HepG2 (cell line): ENCODE data around the gene PPIA. TPM values are rescaled to one million over a fixed set of nuclear protein-coding genes. Genes with fewer than 3 reads are reported as not detected.

Source experiments
- CHD2 ChIP-seq: IDR thresholded peaks from 2 replicates; pipeline ENCODE4 v1.6.1; 2011; ENCODE audit warnings: low read depth, low read length, improper control_type of control experiment
- ESRRA ChIP-seq: sonication (generic); formaldehyde crosslinking; IDR thresholded peaks from 2 replicates; pipeline ENCODE4 v1.5.1; 2020; ENCODE audit warnings: mild to moderate bottlenecking, low read depth, missing genetic modification reagents
- KMT2A ChIP-seq: sonication (generic); formaldehyde crosslinking; IDR thresholded peaks from 2 replicates; pipeline ENCODE4 v1.4.0; 2020; ENCODE audit warnings: missing genetic modification reagents
- PITX1 ChIP-seq: sonication (generic); formaldehyde crosslinking; IDR thresholded peaks from 2 replicates; pipeline ENCODE4 v1.5.1; 2020; ENCODE audit warnings: mild to moderate bottlenecking, missing genetic modification reagents
- SOX5 ChIP-seq: IDR thresholded peaks from 2 replicates; pipeline ENCODE4 v1.6.1; 2016; ENCODE audit warnings: borderline replicate concordance
- ZNF235 ChIP-seq: sonication (generic); formaldehyde crosslinking; IDR thresholded peaks from 2 replicates; pipeline ENCODE4 v1.8.1; 2023; ENCODE audit warnings: mild to moderate bottlenecking, missing genetic modification reagents, borderline replicate concordance
- ZNF780A ChIP-seq: sonication (generic); formaldehyde crosslinking; IDR thresholded peaks from 2 replicates; pipeline ENCODE4 v1.8.0; 2022; ENCODE audit warnings: mild to moderate bottlenecking, missing genetic modification reagents, moderate library complexity
- polyA plus RNA-seq, 8 experiments: library from polyadenylated mRNA; depleted of rRNA in 3 of 8; stranded (reverse) in 7 of 8; unstranded in 1 of 8; fragments of >200 nt; fragmentation: Illumina TruSeq in 4 of 8; extraction: Trizol in 4 of 8; gene quantifications; 2 replicates each; pipeline versions ENCODE4 v1.2.1 to v1.2.3, GENCODE V29; 2011 to 2016; ENCODE audit warnings: low read depth in 4 of 8, missing spikeins in 1 of 8, mixed read lengths in 1 of 8; ENCODE audit not compliant: insufficient read depth in 1 of 8
- total RNA-seq, 5 experiments: library from RNA; depleted of rRNA; stranded (reverse); fragments of >200 nt; fragmentation: Illumina TruSeq; extraction: Trizol; gene quantifications; 2 replicates each; pipeline ENCODE4 v1.2.3, GENCODE V29; 2016; ENCODE audit warnings: low read depth in 1 of 5
- TF ChIP-seq, protein P1 (sequence below): sonication (generic); formaldehyde crosslinking; IDR thresholded peaks from 2 replicates; pipeline ENCODE4 v1.4.0; 2020; ENCODE audit warnings: missing genetic modification reagents
- TF ChIP-seq, protein P2 (sequence below): sonication (generic); formaldehyde crosslinking; IDR thresholded peaks from 2 replicates; pipeline ENCODE4 v1.4.0; 2020; ENCODE audit warnings: missing genetic modification reagents, borderline replicate concordance
- TF ChIP-seq, protein P3 (sequence below): IDR thresholded peaks from 2 replicates; pipeline ENCODE4 v1.6.1; 2016; ENCODE audit warnings: mild to moderate bottlenecking
- TF ChIP-seq, protein P4 (sequence below): sonication (generic); IDR thresholded peaks from 2 replicates; pipeline ENCODE4 v1.6.1; 2016; ENCODE audit warnings: low read depth, borderline replicate concordance
- TF ChIP-seq, protein P5 (sequence below): sonication (generic); formaldehyde crosslinking; IDR thresholded peaks from 2 replicates; pipeline ENCODE4 v1.5.1; 2020; ENCODE audit warnings: missing genetic modification reagents, mild to moderate bottlenecking, borderline replicate concordance
- TF ChIP-seq, protein P6 (sequence below): IDR thresholded peaks from 2 replicates; pipeline ENCODE4 v1.6.1; 2016; ENCODE audit warnings: low read depth, borderline replicate concordance

Gene PPIA
- total and polyA plus RNA-seq, 2 of the 13 experiments (the other 11 are each of a cell fraction or from before 2014, with no cell fraction given), result 2,268 to 3,010 TPM

DNA sequence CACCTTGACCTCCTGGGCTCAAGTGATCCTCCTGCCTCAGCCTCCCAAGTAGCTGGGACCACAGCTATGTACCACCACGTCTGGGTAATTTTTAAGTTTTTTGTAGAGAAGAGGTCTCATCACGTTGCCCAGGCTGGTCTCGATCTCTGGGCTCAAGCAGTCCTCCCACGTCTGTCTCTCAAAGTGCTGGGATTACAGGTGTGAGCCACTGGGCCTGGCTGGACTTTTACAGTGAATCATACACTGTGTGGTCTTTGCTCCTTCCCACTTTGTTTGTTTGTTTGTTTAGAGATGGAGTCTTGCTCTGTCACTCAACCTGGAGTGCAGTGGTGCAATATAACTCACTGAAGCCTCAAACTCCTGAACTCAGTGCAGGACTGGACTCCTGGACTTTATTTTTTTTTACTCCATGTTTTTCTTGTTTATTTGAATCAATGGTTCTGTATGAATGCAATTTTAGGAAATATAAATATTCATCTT lies 12.5 kb downstream of the PPIA start (continued):
- TF ChIP-seq, protein P1, sequence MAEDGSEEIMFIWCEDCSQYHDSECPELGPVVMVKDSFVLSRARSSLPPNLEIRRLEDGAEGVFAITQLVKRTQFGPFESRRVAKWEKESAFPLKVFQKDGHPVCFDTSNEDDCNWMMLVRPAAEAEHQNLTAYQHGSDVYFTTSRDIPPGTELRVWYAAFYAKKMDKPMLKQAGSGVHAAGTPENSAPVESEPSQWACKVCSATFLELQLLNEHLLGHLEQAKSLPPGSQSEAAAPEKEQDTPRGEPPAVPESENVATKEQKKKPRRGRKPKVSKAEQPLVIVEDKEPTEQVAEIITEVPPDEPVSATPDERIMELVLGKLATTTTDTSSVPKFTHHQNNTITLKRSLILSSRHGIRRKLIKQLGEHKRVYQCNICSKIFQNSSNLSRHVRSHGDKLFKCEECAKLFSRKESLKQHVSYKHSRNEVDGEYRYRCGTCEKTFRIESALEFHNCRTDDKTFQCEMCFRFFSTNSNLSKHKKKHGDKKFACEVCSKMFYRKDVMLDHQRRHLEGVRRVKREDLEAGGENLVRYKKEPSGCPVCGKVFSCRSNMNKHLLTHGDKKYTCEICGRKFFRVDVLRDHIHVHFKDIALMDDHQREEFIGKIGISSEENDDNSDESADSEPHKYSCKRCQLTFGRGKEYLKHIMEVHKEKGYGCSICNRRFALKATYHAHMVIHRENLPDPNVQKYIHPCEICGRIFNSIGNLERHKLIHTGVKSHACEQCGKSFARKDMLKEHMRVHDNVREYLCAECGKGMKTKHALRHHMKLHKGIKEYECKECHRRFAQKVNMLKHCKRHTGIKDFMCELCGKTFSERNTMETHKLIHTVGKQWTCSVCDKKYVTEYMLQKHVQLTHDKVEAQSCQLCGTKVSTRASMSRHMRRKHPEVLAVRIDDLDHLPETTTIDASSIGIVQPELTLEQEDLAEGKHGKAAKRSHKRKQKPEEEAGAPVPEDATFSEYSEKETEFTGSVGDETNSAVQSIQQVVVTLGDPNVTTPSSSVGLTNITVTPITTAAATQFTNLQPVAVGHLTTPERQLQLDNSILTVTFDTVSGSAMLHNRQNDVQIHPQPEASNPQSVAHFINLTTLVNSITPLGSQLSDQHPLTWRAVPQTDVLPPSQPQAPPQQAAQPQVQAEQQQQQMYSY (CRISPR knock-in tag), result no peak
- TF ChIP-seq, protein P2, sequence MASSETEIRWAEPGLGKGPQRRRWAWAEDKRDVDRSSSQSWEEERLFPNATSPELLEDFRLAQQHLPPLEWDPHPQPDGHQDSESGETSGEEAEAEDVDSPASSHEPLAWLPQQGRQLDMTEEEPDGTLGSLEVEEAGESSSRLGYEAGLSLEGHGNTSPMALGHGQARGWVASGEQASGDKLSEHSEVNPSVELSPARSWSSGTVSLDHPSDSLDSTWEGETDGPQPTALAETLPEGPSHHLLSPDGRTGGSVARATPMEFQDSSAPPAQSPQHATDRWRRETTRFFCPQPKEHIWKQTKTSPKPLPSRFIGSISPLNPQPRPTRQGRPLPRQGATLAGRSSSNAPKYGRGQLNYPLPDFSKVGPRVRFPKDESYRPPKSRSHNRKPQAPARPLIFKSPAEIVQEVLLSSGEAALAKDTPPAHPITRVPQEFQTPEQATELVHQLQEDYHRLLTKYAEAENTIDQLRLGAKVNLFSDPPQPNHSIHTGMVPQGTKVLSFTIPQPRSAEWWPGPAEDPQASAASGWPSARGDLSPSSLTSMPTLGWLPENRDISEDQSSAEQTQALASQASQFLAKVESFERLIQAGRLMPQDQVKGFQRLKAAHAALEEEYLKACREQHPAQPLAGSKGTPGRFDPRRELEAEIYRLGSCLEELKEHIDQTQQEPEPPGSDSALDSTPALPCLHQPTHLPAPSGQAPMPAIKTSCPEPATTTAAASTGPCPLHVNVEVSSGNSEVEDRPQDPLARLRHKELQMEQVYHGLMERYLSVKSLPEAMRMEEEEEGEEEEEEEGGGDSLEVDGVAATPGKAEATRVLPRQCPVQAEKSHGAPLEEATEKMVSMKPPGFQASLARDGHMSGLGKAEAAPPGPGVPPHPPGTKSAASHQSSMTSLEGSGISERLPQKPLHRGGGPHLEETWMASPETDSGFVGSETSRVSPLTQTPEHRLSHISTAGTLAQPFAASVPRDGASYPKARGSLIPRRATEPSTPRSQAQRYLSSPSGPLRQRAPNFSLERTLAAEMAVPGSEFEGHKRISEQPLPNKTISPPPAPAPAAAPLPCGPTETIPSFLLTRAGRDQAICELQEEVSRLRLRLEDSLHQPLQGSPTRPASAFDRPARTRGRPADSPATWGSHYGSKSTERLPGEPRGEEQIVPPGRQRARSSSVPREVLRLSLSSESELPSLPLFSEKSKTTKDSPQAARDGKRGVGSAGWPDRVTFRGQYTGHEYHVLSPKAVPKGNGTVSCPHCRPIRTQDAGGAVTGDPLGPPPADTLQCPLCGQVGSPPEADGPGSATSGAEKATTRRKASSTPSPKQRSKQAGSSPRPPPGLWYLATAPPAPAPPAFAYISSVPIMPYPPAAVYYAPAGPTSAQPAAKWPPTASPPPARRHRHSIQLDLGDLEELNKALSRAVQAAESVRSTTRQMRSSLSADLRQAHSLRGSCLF, result no peak
- TF ChIP-seq ZNF235 (no peak), ESRRA (no peak), CHD2 (no peak), ZNF780A (CRISPR knock-in tag) (no peak), PITX1 (no peak), KMT2A (CRISPR knock-in tag) (no peak), SOX5 (CRISPR knock-in tag) (no peak)
- TF ChIP-seq, protein P3, sequence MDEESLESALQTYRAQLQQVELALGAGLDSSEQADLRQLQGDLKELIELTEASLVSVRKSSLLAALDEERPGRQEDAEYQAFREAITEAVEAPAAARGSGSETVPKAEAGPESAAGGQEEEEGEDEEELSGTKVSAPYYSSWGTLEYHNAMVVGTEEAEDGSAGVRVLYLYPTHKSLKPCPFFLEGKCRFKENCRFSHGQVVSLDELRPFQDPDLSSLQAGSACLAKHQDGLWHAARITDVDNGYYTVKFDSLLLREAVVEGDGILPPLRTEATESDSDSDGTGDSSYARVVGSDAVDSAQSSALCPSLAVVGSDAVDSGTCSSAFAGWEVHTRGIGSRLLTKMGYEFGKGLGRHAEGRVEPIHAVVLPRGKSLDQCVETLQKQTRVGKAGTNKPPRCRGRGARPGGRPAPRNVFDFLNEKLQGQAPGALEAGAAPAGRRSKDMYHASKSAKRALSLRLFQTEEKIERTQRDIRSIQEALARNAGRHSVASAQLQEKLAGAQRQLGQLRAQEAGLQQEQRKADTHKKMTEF (CRISPR knock-in tag), result no peak
- TF ChIP-seq, protein P4, sequence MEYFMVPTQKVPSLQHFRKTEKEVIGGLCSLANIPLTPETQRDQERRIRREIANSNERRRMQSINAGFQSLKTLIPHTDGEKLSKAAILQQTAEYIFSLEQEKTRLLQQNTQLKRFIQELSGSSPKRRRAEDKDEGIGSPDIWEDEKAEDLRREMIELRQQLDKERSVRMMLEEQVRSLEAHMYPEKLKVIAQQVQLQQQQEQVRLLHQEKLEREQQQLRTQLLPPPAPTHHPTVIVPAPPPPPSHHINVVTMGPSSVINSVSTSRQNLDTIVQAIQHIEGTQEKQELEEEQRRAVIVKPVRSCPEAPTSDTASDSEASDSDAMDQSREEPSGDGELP, result no peak
- TF ChIP-seq, protein P5, sequence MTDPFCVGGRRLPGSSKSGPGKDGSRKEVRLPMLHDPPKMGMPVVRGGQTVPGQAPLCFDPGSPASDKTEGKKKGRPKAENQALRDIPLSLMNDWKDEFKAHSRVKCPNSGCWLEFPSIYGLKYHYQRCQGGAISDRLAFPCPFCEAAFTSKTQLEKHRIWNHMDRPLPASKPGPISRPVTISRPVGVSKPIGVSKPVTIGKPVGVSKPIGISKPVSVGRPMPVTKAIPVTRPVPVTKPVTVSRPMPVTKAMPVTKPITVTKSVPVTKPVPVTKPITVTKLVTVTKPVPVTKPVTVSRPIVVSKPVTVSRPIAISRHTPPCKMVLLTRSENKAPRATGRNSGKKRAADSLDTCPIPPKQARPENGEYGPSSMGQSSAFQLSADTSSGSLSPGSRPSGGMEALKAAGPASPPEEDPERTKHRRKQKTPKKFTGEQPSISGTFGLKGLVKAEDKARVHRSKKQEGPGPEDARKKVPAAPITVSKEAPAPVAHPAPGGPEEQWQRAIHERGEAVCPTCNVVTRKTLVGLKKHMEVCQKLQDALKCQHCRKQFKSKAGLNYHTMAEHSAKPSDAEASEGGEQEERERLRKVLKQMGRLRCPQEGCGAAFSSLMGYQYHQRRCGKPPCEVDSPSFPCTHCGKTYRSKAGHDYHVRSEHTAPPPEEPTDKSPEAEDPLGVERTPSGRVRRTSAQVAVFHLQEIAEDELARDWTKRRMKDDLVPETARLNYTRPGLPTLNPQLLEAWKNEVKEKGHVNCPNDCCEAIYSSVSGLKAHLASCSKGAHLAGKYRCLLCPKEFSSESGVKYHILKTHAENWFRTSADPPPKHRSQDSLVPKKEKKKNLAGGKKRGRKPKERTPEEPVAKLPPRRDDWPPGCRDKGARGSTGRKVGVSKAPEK (CRISPR knock-in tag), result 0 out of 2 replicates have a peak, but pooled peaks have one; percentile 38
- TF ChIP-seq, protein P6, sequence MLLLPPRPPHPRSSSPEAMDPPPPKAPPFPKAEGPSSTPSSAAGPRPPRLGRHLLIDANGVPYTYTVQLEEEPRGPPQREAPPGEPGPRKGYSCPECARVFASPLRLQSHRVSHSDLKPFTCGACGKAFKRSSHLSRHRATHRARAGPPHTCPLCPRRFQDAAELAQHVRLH (CRISPR knock-in tag), result peak; percentile 49; the same call in 1 of the 2 replicates
